Measurements from ENCODE around the gene SST. TPM values are rescaled to one million over a fixed set of nuclear protein-coding genes. Genes with fewer than 3 reads are reported as not detected.

SST gene
- 23.7 TPM for polyA plus RNA-seq (2013, experiment 1 of 2)
- 30.0 TPM for polyA plus RNA-seq (2013, experiment 2 of 2)

- Histone ChIP-seq H3K36me3 (ENCODE audit: control insufficient read depth, insufficient read depth, low read length) (no peaks in the 10 kb centered on the region), H3K27ac (ENCODE audit: low read depth, low read length, severe bottlenecking) (peak within 1 kb of the TSS; percentile 74), H3K4me3 (ENCODE audit: extremely low read depth, insufficient read depth, low read length, poor library complexity, severe bottlenecking) (no peak within 1 kb of the TSS), H3K9me3 (ENCODE audit: control insufficient read depth, low read length) (no peaks in the 10 kb centered on the region), H3K4me1 (ENCODE audit: control insufficient read depth, insufficient read depth, low read length, poor library complexity, severe bottlenecking) (peaks cover 33% of the 10 kb centered on the region)
- 6% methylated on average over 32 to 40 of the region's 46 CpGs for WGBS, 2 experiments (ENCODE audit: insufficient coverage in 2 of 2)
These were observed at the start of gene SST for GRCh38 chr3:187669675-187670504. SST (minus strand) TSS chr3:187670394; CDS start chr3:187670291, 103 bp downstream.

- Histone ChIP-seq H3K36me3 (ENCODE audit: control insufficient read depth, insufficient read depth, low read length) (peaks cover 35% of the 10 kb centered on the region), H3K9me3 (ENCODE audit: control insufficient read depth, low read length) (no peaks in the 10 kb centered on the region), H3K4me1 (ENCODE audit: control insufficient read depth, insufficient read depth, low read length, poor library complexity, severe bottlenecking) (no peaks in the 10 kb centered on the region), H3K27ac (ENCODE audit: low read depth, low read length, severe bottlenecking) (no peak overlapping the region), H3K4me3 (ENCODE audit: extremely low read depth, insufficient read depth, low read length, poor library complexity, severe bottlenecking) (no peak overlapping the region)
- WGBS, 2 experiments (ENCODE audit: insufficient coverage in 2 of 2): 50 to 62% methylated on average over 3 to 5 of the region's 6 CpGs
These were observed 49.6 kb upstream of the SST start for GRCh38 chr3:187719628-187720336.

GRCh38 chr3:187718802-187719201 is 48.6 kb upstream of the SST start:
- no peak overlapping the region for H3K27ac ChIP-seq (ENCODE audit: low read depth, low read length, severe bottlenecking)
- H3K9me3 ChIP-seq (ENCODE audit: control insufficient read depth, low read length): no peaks in the 10 kb centered on the region
- 89 to 100% methylated on average over 4 of the region's 5 CpGs for WGBS, 2 experiments (ENCODE audit: insufficient coverage in 2 of 2)
- H3K4me3 ChIP-seq (ENCODE audit: extremely low read depth, insufficient read depth, low read length, poor library complexity, severe bottlenecking): no peak overlapping the region
- no peaks in the 10 kb centered on the region for H3K4me1 ChIP-seq (ENCODE audit: control insufficient read depth, insufficient read depth, low read length, poor library complexity, severe bottlenecking)
- peaks cover 25% of the 10 kb centered on the region for H3K36me3 ChIP-seq (ENCODE audit: control insufficient read depth, insufficient read depth, low read length)

GRCh38 chr3:187717572-187717971 is 47.4 kb upstream of the SST start:
- peaks cover 15% of the 10 kb centered on the region for H3K36me3 ChIP-seq (ENCODE audit: control insufficient read depth, insufficient read depth, low read length)
- H3K27ac ChIP-seq (ENCODE audit: low read depth, low read length, severe bottlenecking): no peak overlapping the region
- 60 to 69% methylated on average over 1 of the region's 1 CpG for WGBS, 2 experiments (ENCODE audit: insufficient coverage in 2 of 2)
- H3K4me3 ChIP-seq (ENCODE audit: extremely low read depth, insufficient read depth, low read length, poor library complexity, severe bottlenecking): no peak overlapping the region
- H3K4me1 ChIP-seq (ENCODE audit: control insufficient read depth, insufficient read depth, low read length, poor library complexity, severe bottlenecking): no peaks in the 10 kb centered on the region
- H3K9me3 ChIP-seq (ENCODE audit: control insufficient read depth, low read length): no peaks in the 10 kb centered on the region

GRCh38 chr3:187714404-187714979 is 44.3 kb upstream of the SST start:
- no peaks in the 10 kb centered on the region for H3K36me3 ChIP-seq (ENCODE audit: control insufficient read depth, insufficient read depth, low read length)
- H3K27ac ChIP-seq (ENCODE audit: low read depth, low read length, severe bottlenecking): no peak overlapping the region
- H3K4me3 ChIP-seq (ENCODE audit: extremely low read depth, insufficient read depth, low read length, poor library complexity, severe bottlenecking): no peak overlapping the region
- no CpG with 5 or more reads among the region's 4 CpGs for WGBS, 2 experiments (ENCODE audit: insufficient coverage in 2 of 2)
- no peaks in the 10 kb centered on the region for H3K4me1 ChIP-seq (ENCODE audit: control insufficient read depth, insufficient read depth, low read length, poor library complexity, severe bottlenecking)
- no peaks in the 10 kb centered on the region for H3K9me3 ChIP-seq (ENCODE audit: control insufficient read depth, low read length)

DNA sequence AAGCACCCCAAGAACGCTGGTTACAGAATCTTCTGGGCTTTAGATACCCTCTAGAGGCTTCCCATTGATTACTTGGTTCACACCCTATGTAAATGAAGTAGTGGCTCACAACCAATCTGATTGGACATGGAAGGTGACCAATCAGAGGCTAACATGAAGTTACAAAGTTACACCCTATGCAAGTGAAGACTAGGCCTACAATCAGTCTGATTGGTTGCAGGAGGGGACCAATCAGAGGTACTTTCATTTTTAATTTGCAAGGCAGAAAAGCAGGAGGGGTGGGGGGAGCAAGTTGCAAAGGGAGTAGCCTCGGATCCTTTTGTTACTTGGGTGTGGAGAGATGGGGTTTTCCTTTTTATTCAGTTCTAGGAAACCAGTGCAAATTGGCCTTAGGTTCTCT is 43.3 kb upstream of the SST start:
- Histone ChIP-seq H3K27ac (ENCODE audit: low read depth, low read length, severe bottlenecking) (no peak overlapping the region), H3K36me3 (ENCODE audit: control insufficient read depth, insufficient read depth, low read length) (no peaks in the 10 kb centered on the region), H3K4me1 (ENCODE audit: control insufficient read depth, insufficient read depth, low read length, poor library complexity, severe bottlenecking) (no peaks in the 10 kb centered on the region), H3K4me3 (ENCODE audit: extremely low read depth, insufficient read depth, low read length, poor library complexity, severe bottlenecking) (no peak overlapping the region), H3K9me3 (ENCODE audit: control insufficient read depth, low read length) (no peaks in the 10 kb centered on the region)
- WGBS, 2 experiments (ENCODE audit: insufficient coverage in 2 of 2): 100% methylated on average over 1 to 2 of the region's 2 CpGs

GRCh38 chr3:187709155-187709554 is 39.0 kb upstream of the SST start:
- Histone ChIP-seq H3K9me3 (ENCODE audit: control insufficient read depth, low read length) (no peaks in the 10 kb centered on the region), H3K4me3 (ENCODE audit: extremely low read depth, insufficient read depth, low read length, poor library complexity, severe bottlenecking) (no peak overlapping the region), H3K4me1 (ENCODE audit: control insufficient read depth, insufficient read depth, low read length, poor library complexity, severe bottlenecking) (peaks cover 8% of the 10 kb centered on the region), H3K27ac (ENCODE audit: low read depth, low read length, severe bottlenecking) (no peak overlapping the region), H3K36me3 (ENCODE audit: control insufficient read depth, insufficient read depth, low read length) (no peaks in the 10 kb centered on the region)
- WGBS, 2 experiments (ENCODE audit: insufficient coverage in 2 of 2): 58 to 73% methylated on average over 2 to 4 of the region's 4 CpGs

GRCh38 chr3:187708696-187709095 is 38.5 kb upstream of the SST start:
- Histone ChIP-seq H3K4me3 (ENCODE audit: extremely low read depth, insufficient read depth, low read length, poor library complexity, severe bottlenecking) (no peak overlapping the region), H3K36me3 (ENCODE audit: control insufficient read depth, insufficient read depth, low read length) (no peaks in the 10 kb centered on the region), H3K9me3 (ENCODE audit: control insufficient read depth, low read length) (no peaks in the 10 kb centered on the region), H3K4me1 (ENCODE audit: control insufficient read depth, insufficient read depth, low read length, poor library complexity, severe bottlenecking) (peaks cover 8% of the 10 kb centered on the region), H3K27ac (ENCODE audit: low read depth, low read length, severe bottlenecking) (no peak overlapping the region)

GRCh38 chr3:187706971-187707370 is 36.8 kb upstream of the SST start:
- no peaks in the 10 kb centered on the region for H3K36me3 ChIP-seq (ENCODE audit: control insufficient read depth, insufficient read depth, low read length)
- H3K4me1 ChIP-seq (ENCODE audit: control insufficient read depth, insufficient read depth, low read length, poor library complexity, severe bottlenecking): peaks cover 8% of the 10 kb centered on the region
- no peak overlapping the region for H3K4me3 ChIP-seq (ENCODE audit: extremely low read depth, insufficient read depth, low read length, poor library complexity, severe bottlenecking)
- H3K9me3 ChIP-seq (ENCODE audit: control insufficient read depth, low read length): no peaks in the 10 kb centered on the region
- WGBS, 2 experiments (ENCODE audit: insufficient coverage in 2 of 2): 100% methylated on average over 2 of the region's 2 CpGs
- no peak overlapping the region for H3K27ac ChIP-seq (ENCODE audit: low read depth, low read length, severe bottlenecking)

DNA sequence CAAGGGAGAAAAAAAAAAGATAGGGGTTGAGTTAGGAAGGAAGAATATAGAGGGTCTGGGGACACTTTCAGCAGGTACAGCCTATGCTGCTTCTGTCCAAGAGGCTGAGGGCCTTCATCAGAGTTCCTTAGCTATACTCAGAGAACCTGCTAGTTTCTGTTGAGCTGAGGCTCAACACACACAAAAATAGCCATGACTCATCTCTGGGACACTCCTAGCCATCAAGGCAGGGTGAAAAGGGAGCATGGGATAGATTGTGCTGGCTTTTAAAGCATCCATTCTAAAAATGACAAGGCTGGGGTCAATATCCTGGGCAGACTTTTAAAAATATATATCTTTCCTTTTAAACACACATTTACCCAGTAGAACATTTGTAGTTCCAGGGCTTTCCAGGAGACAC is 35.0 kb upstream of the SST start:
- Histone ChIP-seq H3K4me1 (ENCODE audit: control insufficient read depth, insufficient read depth, low read length, poor library complexity, severe bottlenecking) (peaks cover 8% of the 10 kb centered on the region), H3K36me3 (ENCODE audit: control insufficient read depth, insufficient read depth, low read length) (no peaks in the 10 kb centered on the region)

More for the DNA sequence above, 35.0 kb upstream of the SST start:
- Histone ChIP-seq H3K9me3 (ENCODE audit: control insufficient read depth, low read length) (no peaks in the 10 kb centered on the region), H3K27ac (ENCODE audit: low read depth, low read length, severe bottlenecking) (no peak overlapping the region), H3K4me3 (ENCODE audit: extremely low read depth, insufficient read depth, low read length, poor library complexity, severe bottlenecking) (no peak overlapping the region)
